Right renal pelvis (tissue), 4 donors: ENCODE measurements around the gene RHBDF2. TPM values are rescaled to one million over a fixed set of nuclear protein-coding genes. Genes with fewer than 3 reads are reported as not detected.

ENCODE experiments used
- DNase-seq, 4 donors: peaks; one replicate each; pipeline ENCODE4 v3.0.0-alpha.2; 2013; ENCODE audit warnings: low read depth in 4 of 4, low spot score in 3 of 4, missing footprints in 1 of 4
- polyA plus RNA-seq, 4 donors: library from polyadenylated mRNA; unstranded; fragments of 120-200 nt; gene quantifications; one replicate each; pipeline ENCODE4 v1.2.1, GENCODE V29; 2013; ENCODE audit not compliant: insufficient read length in 4 of 4

Gene RHBDF2
- polyA plus RNA-seq: 1 to 10 TPM; 5.8 to 9.5 (median 6.8) TPM

GRCh38 chr17:76501018-76501826 is at the start of gene RHBDF2:
TSS of gene RHBDF2 (minus strand) at chr17:76501423. CDS start at chr17:76481524, 19,899 bp downstream.
- DNase-seq: no peak

- DNase-seq: no peak
Measured at GRCh38 chr17:76549539-76549938, 48.3 kb upstream of the RHBDF2 start.

GRCh38 chr17:76549215-76549518 is 47.9 kb upstream of the RHBDF2 start:
- DNase-seq: no peak

DNA sequence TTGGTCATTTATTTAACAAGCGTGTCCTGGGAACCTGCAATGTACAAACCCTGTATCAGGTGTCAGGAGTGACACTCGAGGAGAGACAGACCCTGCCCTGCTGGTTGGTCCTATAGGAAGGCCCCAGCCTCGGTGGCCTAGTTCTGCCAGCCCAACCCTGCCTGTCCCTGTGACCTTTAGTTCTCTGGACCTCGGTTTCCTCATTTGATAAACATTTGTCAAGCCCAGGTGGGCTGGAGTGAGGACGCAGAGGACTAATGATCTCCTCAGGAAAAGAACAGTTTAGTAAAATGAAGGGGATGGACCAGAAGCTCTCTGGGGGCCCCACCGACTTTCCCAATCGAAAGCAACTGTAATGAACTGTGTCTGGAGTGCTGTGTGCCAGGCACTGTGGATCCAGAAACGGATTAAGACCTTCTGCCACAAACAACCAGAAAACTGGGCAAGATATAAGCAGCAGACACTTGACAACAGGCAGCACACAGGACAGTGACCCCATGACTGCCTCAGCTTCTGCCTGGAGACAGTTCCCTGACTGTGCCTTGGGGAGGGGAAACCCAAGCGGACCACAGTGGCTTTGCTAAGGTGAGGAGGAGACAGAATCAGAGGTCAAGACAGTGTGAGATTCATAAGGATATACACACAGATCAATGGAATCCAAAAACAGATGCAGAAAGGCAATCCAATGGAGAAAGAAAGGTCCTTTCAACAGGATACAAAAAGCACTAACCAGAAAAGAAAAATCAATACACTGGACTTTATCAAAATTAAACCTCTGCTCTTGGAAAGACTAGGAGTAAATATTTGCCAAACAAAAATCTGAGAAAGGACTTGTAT is 47.4 kb upstream of the RHBDF2 start:
- no peak for DNase-seq

DNA sequence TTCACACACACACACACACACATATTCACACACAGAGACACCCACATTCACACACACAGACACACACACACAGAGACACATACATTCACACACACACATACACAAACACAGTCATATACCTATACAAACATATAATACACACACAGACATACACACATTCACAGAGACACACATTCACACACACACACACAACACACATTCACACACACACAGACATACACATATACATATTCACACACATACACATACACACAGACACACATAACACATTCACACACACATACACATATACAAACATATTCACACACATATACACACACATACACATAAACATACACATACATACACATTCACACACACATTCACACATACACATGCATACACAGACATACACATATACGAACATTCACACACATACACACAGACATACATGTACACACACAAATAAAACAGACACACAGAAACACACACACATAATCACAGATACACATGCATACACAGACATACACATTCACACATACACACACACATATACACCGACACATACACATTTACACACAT is 46.5 kb upstream of the RHBDF2 start:
- no peak for DNase-seq

- peak in 2 of 4 donors; percentile 63 to 69 for DNase-seq
Measured at GRCh38 chr17:76547183-76547641, 46.0 kb upstream of the RHBDF2 start.

GRCh38 chr17:76546556-76547182 is 45.4 kb upstream of the RHBDF2 start:
- no peak for DNase-seq

DNA sequence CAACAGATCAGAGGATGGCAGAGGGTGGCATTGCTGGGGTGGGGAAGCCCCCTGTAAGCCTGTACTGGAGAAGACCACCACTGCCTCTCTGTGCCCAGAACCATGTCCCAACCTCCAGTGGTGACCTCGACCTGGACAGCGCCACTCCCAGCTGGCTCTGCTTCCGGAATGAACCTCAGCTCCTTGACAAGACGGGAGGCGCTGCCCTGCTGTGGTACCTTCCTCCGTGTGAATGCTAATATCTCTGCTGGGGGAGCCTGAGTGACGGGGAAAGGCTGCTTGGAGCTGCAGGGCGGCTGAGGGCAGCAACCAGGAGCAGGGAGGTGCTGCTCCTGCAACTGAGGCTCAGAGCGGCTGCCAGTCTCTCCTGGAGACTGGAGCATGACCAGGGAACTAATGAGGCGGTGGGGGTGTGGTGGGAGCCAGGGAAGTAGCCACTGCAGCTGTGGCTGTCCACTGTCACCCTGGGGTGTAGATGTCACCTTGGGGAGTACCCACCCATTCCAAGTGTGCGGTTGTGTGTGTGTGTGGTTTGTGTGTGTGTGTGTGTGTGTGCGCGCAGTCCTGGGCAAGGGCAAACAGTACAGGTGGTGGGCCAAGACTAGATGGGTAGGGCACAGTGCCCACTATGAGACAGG is 44.8 kb upstream of the RHBDF2 start:
- no peak for DNase-seq

DNA sequence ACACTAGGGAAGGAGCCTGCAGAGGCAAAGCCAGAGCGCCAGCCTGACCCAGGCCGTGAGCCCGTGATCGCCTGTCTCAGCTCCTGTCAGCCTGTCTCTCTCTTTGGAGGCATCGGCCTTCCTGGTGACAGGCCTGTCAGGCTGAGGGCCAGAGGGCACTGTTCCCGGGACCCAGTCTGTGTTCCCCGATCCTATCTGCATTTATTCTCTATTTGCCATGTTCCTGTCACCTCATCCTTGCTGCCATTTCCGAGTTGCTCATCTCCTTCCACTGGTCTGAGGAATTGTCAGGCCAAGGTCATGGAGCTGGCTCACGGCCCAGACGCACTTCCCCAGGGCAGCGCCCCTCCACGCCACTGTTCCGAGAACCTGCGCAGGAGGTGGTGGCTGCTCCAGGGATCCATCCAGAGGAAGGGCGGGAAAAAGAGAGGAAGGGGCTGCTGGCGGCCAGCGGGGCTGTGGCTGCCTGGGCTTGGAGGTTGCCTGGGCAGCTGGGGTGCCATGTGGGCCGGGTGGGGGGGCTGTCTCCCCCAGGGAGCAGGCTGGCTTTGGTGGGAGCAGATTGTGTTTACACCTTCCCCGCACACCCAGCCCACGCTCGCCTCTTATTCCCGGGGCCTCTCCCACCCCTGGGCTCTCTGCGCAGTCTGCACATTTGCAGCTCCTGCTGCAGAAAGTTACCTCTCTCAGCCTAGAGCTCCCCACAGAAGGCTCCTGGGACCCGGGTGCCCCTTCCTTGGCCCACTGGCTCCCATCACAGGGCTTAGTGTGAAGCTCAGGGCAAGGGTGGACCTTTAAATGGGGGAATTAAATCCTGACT is 43.5 kb upstream of the RHBDF2 start:
- no peak for DNase-seq

DNA sequence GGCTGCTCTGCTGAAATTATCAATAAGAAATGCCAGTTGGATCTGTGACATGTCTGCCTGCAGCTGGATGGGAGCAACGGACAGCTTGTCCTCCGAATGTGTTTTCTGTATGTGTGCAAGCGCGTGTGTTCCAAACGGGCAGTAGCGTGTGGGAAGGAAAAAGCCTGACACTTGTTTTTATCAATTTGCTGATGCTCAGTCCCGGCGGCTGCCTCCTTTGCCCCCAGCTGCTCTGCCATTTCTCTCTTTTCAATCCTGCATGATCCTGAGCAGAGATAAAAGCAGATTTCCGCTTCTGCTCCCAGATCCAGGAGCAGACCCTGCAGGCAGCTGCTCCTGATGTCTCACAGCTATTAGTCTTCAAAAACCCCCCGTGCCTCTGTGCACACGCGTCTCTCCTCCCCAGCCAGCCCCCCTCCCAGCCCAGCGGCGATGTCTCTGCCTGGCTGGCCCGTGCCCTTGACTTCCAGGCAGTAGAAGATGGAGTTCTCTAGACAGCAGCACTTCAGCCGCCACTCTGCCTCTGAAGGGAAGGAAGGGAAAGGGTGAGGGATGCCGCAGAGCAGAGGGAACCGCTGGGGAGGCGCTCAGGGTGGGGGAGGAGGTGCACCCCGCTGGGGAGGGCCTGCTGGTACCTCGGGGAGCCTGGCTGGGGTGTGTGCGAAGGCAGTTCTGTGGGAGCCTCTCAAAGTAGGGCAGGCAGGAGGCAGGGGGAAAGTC is 42.8 kb upstream of the RHBDF2 start:
- no peak for DNase-seq

GRCh38 chr17:76543482-76543825 is 42.2 kb upstream of the RHBDF2 start:
- DNase-seq: no peak

DNA sequence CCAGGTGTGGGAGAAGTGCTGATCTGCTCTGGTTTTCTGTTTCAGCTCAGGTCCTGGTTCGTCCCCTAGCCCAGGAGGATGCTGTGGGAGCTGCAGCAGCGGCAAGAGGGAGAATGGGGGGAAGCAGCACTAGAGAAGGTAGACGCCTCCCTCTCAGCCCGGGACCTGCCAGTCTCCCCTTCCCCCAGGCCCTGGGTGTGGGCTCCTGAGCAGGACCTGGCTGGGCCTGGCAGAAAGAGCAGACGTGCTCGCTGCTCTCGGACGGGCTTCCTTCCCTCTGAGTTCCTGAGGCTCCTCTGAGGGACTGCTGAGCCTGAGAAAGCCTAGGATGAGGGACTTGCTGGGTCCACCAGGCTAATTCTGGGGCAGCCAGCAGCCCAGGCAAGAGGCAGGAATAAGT is 41.8 kb upstream of the RHBDF2 start:
- DNase-seq: no peak

GRCh38 chr17:76542566-76542971 is 41.3 kb upstream of the RHBDF2 start:
- no peak for DNase-seq

DNA sequence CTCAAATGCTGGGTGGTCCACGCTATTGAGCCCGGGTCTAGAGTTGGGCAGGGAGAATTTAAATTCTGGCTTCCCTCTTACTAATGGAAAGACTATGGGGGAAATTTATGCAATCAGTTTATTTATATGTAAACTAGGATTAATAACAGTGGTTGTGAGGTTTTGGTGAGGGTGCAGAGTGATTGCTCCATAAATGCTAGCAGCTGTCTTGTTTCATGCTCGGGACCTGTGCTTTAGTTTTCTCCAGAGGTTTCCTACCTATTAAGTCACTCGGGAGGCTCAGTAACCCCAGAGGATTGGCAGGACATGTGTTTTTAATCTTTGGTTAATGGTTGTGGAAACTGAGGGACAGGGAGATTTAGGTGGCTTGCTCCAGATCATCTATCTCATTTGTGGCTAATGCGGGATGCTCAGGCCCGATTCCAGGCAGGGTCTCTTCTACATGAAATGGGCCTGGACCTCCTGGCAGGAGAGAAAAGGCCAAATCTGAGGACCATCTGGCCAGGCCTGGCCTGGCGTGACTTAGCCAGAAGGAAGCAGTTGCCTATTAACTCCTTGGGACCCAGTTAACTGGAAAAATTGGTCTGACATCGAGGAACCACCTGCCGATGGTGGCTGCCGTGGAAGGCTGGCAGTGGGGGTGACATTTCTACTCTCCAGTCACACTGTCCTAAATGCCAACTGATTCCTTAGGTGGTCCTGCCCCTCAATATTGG is 40.7 kb upstream of the RHBDF2 start:
- no peak for DNase-seq

- peak; percentile 81 to 94 (median 92) for DNase-seq
Measured at GRCh38 chr17:76540381-76541300, 39.4 kb upstream of the RHBDF2 start.

DNA sequence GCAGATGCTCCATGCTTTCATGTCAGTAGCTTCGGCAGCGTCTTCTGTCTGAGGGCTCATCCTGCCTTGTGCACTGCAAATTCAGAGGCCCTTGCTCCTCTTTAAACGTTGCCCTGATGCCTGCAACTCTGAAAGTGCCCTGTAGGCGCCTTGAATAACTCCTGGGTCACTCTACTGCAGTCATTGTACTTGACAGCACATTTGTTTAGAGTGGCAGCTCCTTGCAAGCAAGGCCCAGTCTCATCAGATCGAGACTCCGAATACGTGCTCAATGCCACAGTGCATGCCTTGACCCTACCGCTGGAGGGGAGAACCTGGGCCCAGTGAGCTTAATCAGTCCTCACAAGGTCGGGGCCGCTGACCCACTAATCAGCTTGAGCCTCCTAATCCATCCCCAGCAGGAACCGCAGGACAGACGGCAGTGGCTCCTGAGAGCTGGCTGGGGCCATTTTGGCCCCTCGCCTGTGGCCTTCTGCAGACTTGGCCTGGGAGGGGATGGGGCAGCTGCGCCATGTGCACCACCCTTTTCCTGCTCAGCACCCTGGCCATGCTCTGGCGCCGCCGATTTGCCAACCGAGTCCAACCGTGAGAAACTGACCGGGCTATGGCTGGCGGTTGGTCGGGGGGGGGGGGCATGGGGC is 38.5 kb upstream of the RHBDF2 start, which contains the start of gene PRCD:
PRCD (plus strand) TSS at position 414 of the 641 bp plus-strand sequence; CDS start at position 512, 98 bp downstream.
- no peak for DNase-seq
